HEK293T (cell line): ENCODE data around the gene CCDC92.

ENCODE experiments used
- ARNT ChIP-seq: fragments of 450-650 bp; IDR thresholded peaks from 2 replicates; pipeline ENCODE4 v1.6.1; 2017; ENCODE audit warnings: mild to moderate bottlenecking
- BHLHE40 ChIP-seq: fragments of 450-650 bp; IDR thresholded peaks from 2 replicates; pipeline ENCODE4 v1.6.1; 2016; ENCODE audit warnings: mild to moderate bottlenecking, moderate library complexity, borderline replicate concordance
- ELF4 ChIP-seq: fragments of 450-650 bp; IDR thresholded peaks from 2 replicates; pipeline ENCODE4 v1.6.1; 2017; ENCODE audit warnings: antibody characterized with exemption
- FOXA1 ChIP-seq: fragments of 450-650 bp; IDR thresholded peaks from 2 replicates; pipeline ENCODE4 v1.6.1; 2016; ENCODE audit warnings: mild to moderate bottlenecking
- FOXK2 ChIP-seq: fragments of 450-650 bp; IDR thresholded peaks from 2 replicates; pipeline ENCODE4 v1.6.1; 2016; ENCODE audit warnings: mild to moderate bottlenecking
- FOXM1 ChIP-seq: fragments of 450-650 bp; IDR thresholded peaks from 2 replicates; pipeline ENCODE4 v1.6.1; 2017; ENCODE audit warnings: mild to moderate bottlenecking, borderline replicate concordance
- HDGF ChIP-seq: fragments of 450-650 bp; IDR thresholded peaks from 2 replicates; pipeline ENCODE4 v1.6.1; 2017; ENCODE audit warnings: antibody characterized with exemption, borderline replicate concordance
- LEF1 ChIP-seq: fragments of 450-650 bp; IDR thresholded peaks from 2 replicates; pipeline ENCODE4 v1.6.1; 2017; ENCODE audit warnings: mild to moderate bottlenecking, borderline replicate concordance
- NFRKB ChIP-seq: fragments of 450-650 bp; IDR thresholded peaks from 2 replicates; pipeline ENCODE4 v1.6.1; 2016; ENCODE audit warnings: mild to moderate bottlenecking, moderate library complexity
- SP1 ChIP-seq: fragments of 450-650 bp; IDR thresholded peaks from 2 replicates; pipeline ENCODE4 v1.6.1; 2017
- SUZ12 ChIP-seq: fragments of 450-650 bp; IDR thresholded peaks from 2 replicates; pipeline ENCODE4 v1.6.1; 2016; ENCODE audit warnings: mild to moderate bottlenecking
- TARDBP ChIP-seq: fragments of 450-650 bp; IDR thresholded peaks from 2 replicates; pipeline ENCODE4 v1.6.1; 2016
- ZNF384 ChIP-seq: fragments of 450-650 bp; IDR thresholded peaks from 2 replicates; pipeline ENCODE4 v1.6.1; 2016
- TF ChIP-seq, protein P1 (sequence below): fragments of 450-650 bp; IDR thresholded peaks from 2 replicates; pipeline ENCODE4 v1.6.1; 2016

- TF ChIP-seq ELF4 (no peak), FOXM1 (no peak), TARDBP (no peak), NFRKB (no peak), FOXA1 (no peak), LEF1 (no peak), SUZ12 (no peak), BHLHE40 (no peak), FOXK2 (no peak), ARNT (no peak), SP1 (no peak), ZNF384 (no peak), HDGF (no peak)
- TF ChIP-seq, protein P1, sequence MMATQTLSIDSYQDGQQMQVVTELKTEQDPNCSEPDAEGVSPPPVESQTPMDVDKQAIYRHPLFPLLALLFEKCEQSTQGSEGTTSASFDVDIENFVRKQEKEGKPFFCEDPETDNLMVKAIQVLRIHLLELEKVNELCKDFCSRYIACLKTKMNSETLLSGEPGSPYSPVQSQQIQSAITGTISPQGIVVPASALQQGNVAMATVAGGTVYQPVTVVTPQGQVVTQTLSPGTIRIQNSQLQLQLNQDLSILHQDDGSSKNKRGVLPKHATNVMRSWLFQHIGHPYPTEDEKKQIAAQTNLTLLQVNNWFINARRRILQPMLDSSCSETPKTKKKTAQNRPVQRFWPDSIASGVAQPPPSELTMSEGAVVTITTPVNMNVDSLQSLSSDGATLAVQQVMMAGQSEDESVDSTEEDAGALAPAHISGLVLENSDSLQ: no peak
These were observed 38.9 kb upstream of the CCDC92 start for GRCh38 chr12:124011435-124012115.
